ENCODE measurements around the gene MYO18A.

The MYO18A gene

GRCh38 chr17:29119265-29119664 lies 60.9 kb downstream of the MYO18A start:
- TF ChIP-seq CTCF (conservative IDR thresholded peaks at IDR 0.05): no peak
- TF ChIP-seq ZFX (IDR thresholded peaks at IDR 0.05): no peak
- H3K27ac ChIP-seq: no peak overlapping the region

GRCh38 chr17:29116804-29117753 lies 63.1 kb downstream of the MYO18A start:
- TF ChIP-seq CTCF (conservative IDR thresholded peaks at IDR 0.05) (peak; percentile 94), ZFX (IDR thresholded peaks at IDR 0.05) (no peak)
- no peak overlapping the region for H3K27ac ChIP-seq

- no peak overlapping the region for H3K27ac ChIP-seq
- TF ChIP-seq CTCF (conservative IDR thresholded peaks at IDR 0.05): peak; percentile 64
- TF ChIP-seq ZFX (IDR thresholded peaks at IDR 0.05): no peak
Measured at GRCh38 chr17:29115961-29116803, 64.0 kb downstream of the MYO18A start.

- H3K27ac ChIP-seq: no peak overlapping the region
- TF ChIP-seq CTCF (conservative IDR thresholded peaks at IDR 0.05) (no peak), ZFX (IDR thresholded peaks at IDR 0.05) (no peak)
Measured at GRCh38 chr17:29115435-29115834, 64.8 kb downstream of the MYO18A start.

- no peak overlapping the region for H3K27ac ChIP-seq
- no peak for TF ChIP-seq CTCF (conservative IDR thresholded peaks at IDR 0.05)
Measured at GRCh38 chr17:29114141-29114540, 66.1 kb downstream of the MYO18A start.

GRCh38 chr17:29113334-29113733 lies 66.9 kb downstream of the MYO18A start:
- TF ChIP-seq ZFX (IDR thresholded peaks at IDR 0.05) (no peak), CTCF (conservative IDR thresholded peaks at IDR 0.05) (no peak; the same call in 1 of the 2 replicates)
- peak overlapping the region; percentile 24; the same call in 1 of the 2 replicates for H3K27ac ChIP-seq

All from C4-2B (cell line).